HEK293 (cell line): ENCODE results near the gene PPP1R14B.

ENCODE experiments used
- OSR2 ChIP-seq: fragments of 450-650 bp; formaldehyde crosslinking; IDR thresholded peaks from 2 replicates; pipeline ENCODE4 v1.5.1; 2016; ENCODE audit warnings: missing biosample characterization, missing genetic modification characterization
- ZNF138 ChIP-seq: fragments of 450-650 bp; formaldehyde crosslinking; IDR thresholded peaks from 2 replicates; pipeline ENCODE4 v1.5.1; 2016; ENCODE audit warnings: missing biosample characterization, missing genetic modification characterization, borderline replicate concordance
- ZNF335 ChIP-seq: fragments of 450-650 bp; formaldehyde crosslinking; conservative IDR thresholded peaks from 2 replicates; pipeline ENCODE4 v1.5.1; 2016; ENCODE audit warnings: missing biosample characterization, missing genetic modification characterization
- ZNF37A ChIP-seq: fragments of 450-650 bp; IDR thresholded peaks from 2 replicates; pipeline ENCODE4 v1.5.1; 2018; ENCODE audit warnings: missing biosample characterization, missing genetic modification characterization
- ZNF610 ChIP-seq: fragments of 450-650 bp; formaldehyde crosslinking; IDR thresholded peaks from 2 replicates; pipeline ENCODE4 v1.5.1; 2016; ENCODE audit warnings: missing biosample characterization, missing genetic modification characterization, borderline replicate concordance
- ZSCAN30 ChIP-seq: fragments of 450-650 bp; IDR thresholded peaks from 2 replicates; pipeline ENCODE4 v1.5.1; 2018; ENCODE audit warnings: missing biosample characterization, mild to moderate bottlenecking, missing genetic modification characterization, moderate library complexity
- TF ChIP-seq, protein P1 (sequence below): fragments of 450-650 bp; formaldehyde crosslinking; IDR thresholded peaks from 2 replicates; pipeline ENCODE4 v1.5.1; 2016; ENCODE audit warnings: missing biosample characterization, missing genetic modification characterization
- TF ChIP-seq, protein P2 (sequence below): fragments of 450-650 bp; formaldehyde crosslinking; IDR thresholded peaks from 2 replicates; pipeline ENCODE4 v1.5.1; 2016; ENCODE audit warnings: missing biosample characterization, missing genetic modification characterization
- TF ChIP-seq, protein P3 (sequence below): fragments of 450-650 bp; formaldehyde crosslinking; IDR thresholded peaks from 2 replicates; pipeline ENCODE4 v1.5.1; 2016; ENCODE audit warnings: missing biosample characterization, missing genetic modification characterization, low read depth

DNA sequence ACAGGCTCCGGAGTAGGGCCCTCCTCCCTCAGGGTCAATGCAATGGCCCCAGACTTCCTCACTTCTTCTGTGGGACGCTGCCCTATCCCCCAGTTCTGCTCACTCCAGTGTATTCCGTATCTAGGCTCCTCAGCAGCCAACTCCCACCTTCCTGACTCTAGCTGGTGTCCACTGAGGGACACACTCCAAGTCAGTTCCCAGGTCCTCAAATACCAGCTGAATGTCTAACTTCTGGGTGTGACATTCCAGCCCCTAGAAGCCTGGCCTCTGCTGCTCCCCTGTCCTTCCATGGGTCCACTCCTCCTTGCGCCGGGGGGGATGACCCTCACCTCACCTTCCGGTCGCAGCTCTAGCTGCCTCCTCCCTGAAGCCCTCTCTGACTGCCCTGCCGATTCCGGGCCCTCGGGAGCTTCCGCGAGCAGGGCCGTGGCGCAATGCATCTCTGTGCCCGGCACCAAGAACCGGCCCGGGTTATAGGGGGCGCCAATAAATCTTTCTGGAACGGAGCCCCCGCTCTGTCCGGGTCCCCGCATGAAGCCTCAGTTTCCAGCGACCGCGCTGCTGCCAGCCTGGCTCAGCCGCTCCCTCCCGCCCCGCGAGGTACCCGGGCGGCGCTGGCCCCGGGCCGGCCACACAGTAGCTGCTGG lies 22.3 kb upstream of the PPP1R14B start:
- TF ChIP-seq, protein P1, sequence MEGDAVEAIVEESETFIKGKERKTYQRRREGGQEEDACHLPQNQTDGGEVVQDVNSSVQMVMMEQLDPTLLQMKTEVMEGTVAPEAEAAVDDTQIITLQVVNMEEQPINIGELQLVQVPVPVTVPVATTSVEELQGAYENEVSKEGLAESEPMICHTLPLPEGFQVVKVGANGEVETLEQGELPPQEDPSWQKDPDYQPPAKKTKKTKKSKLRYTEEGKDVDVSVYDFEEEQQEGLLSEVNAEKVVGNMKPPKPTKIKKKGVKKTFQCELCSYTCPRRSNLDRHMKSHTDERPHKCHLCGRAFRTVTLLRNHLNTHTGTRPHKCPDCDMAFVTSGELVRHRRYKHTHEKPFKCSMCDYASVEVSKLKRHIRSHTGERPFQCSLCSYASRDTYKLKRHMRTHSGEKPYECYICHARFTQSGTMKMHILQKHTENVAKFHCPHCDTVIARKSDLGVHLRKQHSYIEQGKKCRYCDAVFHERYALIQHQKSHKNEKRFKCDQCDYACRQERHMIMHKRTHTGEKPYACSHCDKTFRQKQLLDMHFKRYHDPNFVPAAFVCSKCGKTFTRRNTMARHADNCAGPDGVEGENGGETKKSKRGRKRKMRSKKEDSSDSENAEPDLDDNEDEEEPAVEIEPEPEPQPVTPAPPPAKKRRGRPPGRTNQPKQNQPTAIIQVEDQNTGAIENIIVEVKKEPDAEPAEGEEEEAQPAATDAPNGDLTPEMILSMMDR (tag by site-specific recombination), result no peak
- TF ChIP-seq ZNF610, result no peak
- TF ChIP-seq ZNF138, result no peak
- TF ChIP-seq, protein P2, sequence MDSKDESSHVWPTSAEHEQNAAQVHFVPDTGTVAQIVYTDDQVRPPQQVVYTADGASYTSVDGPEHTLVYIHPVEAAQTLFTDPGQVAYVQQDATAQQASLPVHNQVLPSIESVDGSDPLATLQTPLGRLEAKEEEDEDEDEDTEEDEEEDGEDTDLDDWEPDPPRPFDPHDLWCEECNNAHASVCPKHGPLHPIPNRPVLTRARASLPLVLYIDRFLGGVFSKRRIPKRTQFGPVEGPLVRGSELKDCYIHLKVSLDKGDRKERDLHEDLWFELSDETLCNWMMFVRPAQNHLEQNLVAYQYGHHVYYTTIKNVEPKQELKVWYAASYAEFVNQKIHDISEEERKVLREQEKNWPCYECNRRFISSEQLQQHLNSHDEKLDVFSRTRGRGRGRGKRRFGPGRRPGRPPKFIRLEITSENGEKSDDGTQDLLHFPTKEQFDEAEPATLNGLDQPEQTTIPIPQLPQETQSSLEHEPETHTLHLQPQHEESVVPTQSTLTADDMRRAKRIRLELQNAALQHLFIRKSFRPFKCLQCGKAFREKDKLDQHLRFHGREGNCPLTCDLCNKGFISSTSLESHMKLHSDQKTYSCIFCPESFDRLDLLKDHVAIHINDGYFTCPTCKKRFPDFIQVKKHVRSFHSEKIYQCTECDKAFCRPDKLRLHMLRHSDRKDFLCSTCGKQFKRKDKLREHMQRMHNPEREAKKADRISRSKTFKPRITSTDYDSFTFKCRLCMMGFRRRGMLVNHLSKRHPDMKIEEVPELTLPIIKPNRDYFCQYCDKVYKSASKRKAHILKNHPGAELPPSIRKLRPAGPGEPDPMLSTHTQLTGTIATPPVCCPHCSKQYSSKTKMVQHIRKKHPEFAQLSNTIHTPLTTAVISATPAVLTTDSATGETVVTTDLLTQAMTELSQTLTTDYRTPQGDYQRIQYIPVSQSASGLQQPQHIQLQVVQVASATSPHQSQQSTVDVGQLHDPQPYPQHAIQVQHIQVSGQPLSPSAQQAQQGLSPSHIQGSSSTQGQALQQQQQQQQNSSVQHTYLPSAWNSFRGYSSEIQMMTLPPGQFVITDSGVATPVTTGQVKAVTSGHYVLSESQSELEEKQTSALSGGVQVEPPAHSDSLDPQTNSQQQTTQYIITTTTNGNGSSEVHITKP, result no peak
- TF ChIP-seq OSR2 (tag by site-specific recombination), result no peak
- TF ChIP-seq, protein P3, sequence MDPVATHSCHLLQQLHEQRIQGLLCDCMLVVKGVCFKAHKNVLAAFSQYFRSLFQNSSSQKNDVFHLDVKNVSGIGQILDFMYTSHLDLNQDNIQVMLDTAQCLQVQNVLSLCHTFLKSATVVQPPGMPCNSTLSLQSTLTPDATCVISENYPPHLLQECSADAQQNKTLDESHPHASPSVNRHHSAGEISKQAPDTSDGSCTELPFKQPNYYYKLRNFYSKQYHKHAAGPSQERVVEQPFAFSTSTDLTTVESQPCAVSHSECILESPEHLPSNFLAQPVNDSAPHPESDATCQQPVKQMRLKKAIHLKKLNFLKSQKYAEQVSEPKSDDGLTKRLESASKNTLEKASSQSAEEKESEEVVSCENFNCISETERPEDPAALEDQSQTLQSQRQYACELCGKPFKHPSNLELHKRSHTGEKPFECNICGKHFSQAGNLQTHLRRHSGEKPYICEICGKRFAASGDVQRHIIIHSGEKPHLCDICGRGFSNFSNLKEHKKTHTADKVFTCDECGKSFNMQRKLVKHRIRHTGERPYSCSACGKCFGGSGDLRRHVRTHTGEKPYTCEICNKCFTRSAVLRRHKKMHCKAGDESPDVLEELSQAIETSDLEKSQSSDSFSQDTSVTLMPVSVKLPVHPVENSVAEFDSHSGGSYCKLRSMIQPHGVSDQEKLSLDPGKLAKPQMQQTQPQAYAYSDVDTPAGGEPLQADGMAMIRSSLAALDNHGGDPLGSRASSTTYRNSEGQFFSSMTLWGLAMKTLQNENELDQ (tag by site-specific recombination), result no peak
- no peak; the same call in 1 of the 2 replicates for TF ChIP-seq ZNF335 (tag by site-specific recombination)
- TF ChIP-seq ZNF37A, result no peak
- no peak; the same call in 1 of the 2 replicates for TF ChIP-seq ZSCAN30 (tag by site-specific recombination)
